ENCODE measurements around the gene RASSF5. TPM values are rescaled to one million over a fixed set of nuclear protein-coding genes. Genes with fewer than 3 reads are reported as not detected.

RASSF5 gene
- total and polyA plus RNA-seq, 2 of the 13 experiments (the other 11 are each of a cell fraction or from before 2014, with no cell fraction given) = 0.18 to 0.40 TPM

DNA sequence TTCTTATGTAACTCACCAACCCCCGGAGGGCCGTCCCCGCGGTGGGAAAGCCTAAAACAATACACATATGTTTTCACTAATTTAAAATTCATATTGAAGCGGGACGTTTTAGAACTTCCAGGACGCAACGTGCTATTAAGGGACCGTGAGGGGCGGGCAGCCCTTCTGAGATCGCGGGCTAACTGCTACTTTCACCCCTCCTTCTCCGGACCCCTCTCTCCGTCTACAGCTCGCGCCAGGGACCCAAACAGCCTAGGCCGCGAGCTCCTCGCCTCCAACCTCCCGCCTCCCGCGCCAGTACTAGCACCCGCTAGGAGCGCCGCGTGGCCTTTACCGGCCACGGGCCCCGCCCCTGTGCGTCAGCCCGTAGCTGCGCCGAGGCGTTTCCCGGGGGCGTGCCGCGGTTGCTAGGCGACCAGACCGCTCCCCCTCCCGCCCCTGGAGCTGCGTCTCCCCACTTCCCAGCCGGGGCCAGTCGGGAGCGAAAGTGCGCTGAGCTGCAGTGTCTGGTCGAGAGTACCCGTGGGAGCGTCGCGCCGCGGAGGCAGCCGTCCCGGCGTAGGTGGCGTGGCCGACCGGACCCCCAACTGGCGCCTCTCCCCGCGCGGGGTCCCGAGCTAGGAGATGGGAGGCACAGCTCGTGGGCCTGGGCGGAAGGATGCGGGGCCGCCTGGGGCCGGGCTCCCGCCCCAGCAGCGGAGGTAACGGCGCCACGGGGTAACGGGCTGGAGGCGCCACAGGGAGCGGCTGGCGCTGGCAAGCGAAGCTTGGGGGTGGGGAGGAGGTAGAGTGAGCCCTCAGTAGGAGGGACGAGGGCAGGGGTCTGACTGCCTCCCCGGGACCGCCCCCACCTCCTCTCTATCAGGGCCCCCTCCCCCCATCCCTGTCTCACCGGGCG lies 128.0 kb downstream of the RASSF5 start, which contains the start of gene DYRK3 (continued):
- TF ChIP-seq, protein P1, sequence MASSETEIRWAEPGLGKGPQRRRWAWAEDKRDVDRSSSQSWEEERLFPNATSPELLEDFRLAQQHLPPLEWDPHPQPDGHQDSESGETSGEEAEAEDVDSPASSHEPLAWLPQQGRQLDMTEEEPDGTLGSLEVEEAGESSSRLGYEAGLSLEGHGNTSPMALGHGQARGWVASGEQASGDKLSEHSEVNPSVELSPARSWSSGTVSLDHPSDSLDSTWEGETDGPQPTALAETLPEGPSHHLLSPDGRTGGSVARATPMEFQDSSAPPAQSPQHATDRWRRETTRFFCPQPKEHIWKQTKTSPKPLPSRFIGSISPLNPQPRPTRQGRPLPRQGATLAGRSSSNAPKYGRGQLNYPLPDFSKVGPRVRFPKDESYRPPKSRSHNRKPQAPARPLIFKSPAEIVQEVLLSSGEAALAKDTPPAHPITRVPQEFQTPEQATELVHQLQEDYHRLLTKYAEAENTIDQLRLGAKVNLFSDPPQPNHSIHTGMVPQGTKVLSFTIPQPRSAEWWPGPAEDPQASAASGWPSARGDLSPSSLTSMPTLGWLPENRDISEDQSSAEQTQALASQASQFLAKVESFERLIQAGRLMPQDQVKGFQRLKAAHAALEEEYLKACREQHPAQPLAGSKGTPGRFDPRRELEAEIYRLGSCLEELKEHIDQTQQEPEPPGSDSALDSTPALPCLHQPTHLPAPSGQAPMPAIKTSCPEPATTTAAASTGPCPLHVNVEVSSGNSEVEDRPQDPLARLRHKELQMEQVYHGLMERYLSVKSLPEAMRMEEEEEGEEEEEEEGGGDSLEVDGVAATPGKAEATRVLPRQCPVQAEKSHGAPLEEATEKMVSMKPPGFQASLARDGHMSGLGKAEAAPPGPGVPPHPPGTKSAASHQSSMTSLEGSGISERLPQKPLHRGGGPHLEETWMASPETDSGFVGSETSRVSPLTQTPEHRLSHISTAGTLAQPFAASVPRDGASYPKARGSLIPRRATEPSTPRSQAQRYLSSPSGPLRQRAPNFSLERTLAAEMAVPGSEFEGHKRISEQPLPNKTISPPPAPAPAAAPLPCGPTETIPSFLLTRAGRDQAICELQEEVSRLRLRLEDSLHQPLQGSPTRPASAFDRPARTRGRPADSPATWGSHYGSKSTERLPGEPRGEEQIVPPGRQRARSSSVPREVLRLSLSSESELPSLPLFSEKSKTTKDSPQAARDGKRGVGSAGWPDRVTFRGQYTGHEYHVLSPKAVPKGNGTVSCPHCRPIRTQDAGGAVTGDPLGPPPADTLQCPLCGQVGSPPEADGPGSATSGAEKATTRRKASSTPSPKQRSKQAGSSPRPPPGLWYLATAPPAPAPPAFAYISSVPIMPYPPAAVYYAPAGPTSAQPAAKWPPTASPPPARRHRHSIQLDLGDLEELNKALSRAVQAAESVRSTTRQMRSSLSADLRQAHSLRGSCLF (CRISPR knock-in tag; IDR thresholded peaks at IDR 0.05; ENCODE audit: borderline replicate concordance) = no peak
- TF ChIP-seq PLRG1 (conservative IDR thresholded peaks at IDR 0.05) (no peak), DR1 (CRISPR knock-in tag; IDR thresholded peaks at IDR 0.05) (peak; percentile 74; the same call in 1 of the 2 replicates), THAP8 (CRISPR knock-in tag; IDR thresholded peaks at IDR 0.05; ENCODE audit: borderline replicate concordance) (no peak), ZNF292 (CRISPR knock-in tag; IDR thresholded peaks at IDR 0.05; ENCODE audit: borderline replicate concordance, low read depth) (0 out of 2 replicates have a peak, but pooled peaks have one; percentile 30), ZFX (CRISPR knock-in tag; IDR thresholded peaks at IDR 0.05; ENCODE audit: low read depth) (peak; percentile 93), ZFP37 (CRISPR knock-in tag; IDR thresholded peaks at IDR 0.05; ENCODE audit: borderline replicate concordance) (0 out of 2 replicates have a peak, but pooled peaks have one; percentile 44), GATA4 (IDR thresholded peaks at IDR 0.05; ENCODE audit: borderline replicate concordance, low read depth) (0 out of 2 replicates have a peak, but pooled peaks have one; percentile 32), MTA3 (CRISPR knock-in tag; IDR thresholded peaks at IDR 0.05) (no peak), ZNF703 (CRISPR knock-in tag; IDR thresholded peaks at IDR 0.05; ENCODE audit: borderline replicate concordance) (no peak; the same call in 1 of the 2 replicates), PHF20 (CRISPR knock-in tag; IDR thresholded peaks at IDR 0.05) (no peak; the same call in 1 of the 2 replicates)
- TF ChIP-seq, protein P2, sequence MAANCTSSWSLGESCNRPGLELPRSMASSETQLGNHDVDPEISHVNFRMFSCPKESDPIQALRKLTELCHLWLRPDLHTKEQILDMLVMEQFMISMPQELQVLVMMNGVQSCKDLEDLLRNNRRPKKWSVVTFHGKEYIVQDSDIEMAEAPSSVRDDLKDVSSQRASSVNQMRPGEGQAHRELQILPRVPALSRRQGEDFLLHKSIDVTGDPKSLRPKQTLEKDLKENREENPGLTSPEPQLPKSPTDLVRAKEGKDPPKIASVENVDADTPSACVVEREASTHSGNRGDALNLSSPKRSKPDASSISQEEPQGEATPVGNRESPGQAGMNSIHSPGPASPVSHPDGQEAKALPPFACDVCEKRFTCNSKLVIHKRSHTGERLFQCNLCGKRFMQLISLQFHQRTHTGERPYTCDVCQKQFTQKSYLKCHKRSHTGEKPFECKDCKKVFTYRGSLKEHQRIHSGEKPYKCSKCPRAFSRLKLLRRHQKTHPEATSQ (CRISPR knock-in tag; IDR thresholded peaks at IDR 0.05; ENCODE audit: borderline replicate concordance) = 0 out of 2 replicates have a peak, but pooled peaks have one; percentile 38
- TF ChIP-seq, protein P3, sequence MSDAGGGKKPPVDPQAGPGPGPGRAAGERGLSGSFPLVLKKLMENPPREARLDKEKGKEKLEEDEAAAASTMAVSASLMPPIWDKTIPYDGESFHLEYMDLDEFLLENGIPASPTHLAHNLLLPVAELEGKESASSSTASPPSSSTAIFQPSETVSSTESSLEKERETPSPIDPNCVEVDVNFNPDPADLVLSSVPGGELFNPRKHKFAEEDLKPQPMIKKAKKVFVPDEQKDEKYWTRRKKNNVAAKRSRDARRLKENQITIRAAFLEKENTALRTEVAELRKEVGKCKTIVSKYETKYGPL (CRISPR knock-in tag; IDR thresholded peaks at IDR 0.05) = 0 out of 2 replicates have a peak, but pooled peaks have one; percentile 5
- TF ChIP-seq, protein P4, sequence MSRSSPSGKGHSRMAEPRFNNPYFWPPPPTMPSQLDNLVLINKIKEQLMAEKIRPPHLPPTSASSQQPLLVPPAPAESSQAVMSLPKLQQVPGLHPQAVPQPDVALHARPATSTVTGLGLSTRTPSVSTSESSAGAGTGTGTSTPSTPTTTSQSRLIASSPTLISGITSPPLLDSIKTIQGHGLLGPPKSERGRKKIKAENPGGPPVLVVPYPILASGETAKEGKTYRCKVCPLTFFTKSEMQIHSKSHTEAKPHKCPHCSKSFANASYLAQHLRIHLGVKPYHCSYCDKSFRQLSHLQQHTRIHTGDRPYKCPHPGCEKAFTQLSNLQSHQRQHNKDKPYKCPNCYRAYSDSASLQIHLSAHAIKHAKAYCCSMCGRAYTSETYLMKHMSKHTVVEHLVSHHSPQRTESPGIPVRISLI (CRISPR knock-in tag; IDR thresholded peaks at IDR 0.05; ENCODE audit: borderline replicate concordance) = peak; percentile 19; the same call in 1 of the 2 replicates
- TF ChIP-seq, protein P5, sequence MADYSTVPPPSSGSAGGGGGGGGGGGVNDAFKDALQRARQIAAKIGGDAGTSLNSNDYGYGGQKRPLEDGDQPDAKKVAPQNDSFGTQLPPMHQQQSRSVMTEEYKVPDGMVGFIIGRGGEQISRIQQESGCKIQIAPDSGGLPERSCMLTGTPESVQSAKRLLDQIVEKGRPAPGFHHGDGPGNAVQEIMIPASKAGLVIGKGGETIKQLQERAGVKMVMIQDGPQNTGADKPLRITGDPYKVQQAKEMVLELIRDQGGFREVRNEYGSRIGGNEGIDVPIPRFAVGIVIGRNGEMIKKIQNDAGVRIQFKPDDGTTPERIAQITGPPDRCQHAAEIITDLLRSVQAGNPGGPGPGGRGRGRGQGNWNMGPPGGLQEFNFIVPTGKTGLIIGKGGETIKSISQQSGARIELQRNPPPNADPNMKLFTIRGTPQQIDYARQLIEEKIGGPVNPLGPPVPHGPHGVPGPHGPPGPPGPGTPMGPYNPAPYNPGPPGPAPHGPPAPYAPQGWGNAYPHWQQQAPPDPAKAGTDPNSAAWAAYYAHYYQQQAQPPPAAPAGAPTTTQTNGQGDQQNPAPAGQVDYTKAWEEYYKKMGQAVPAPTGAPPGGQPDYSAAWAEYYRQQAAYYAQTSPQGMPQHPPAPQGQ (CRISPR knock-in tag; IDR thresholded peaks at IDR 0.05; ENCODE audit: borderline replicate concordance) = no peak
